ENCODE measurements around the gene CNTD1. TPM values are rescaled to one million over a fixed set of nuclear protein-coding genes. Genes with fewer than 3 reads are reported as not detected.

The CNTD1 gene
- polyA plus RNA-seq, 2 of the 4 experiments (the other 2 are of a cell fraction), result 0.06 to 0.10 TPM

DNA sequence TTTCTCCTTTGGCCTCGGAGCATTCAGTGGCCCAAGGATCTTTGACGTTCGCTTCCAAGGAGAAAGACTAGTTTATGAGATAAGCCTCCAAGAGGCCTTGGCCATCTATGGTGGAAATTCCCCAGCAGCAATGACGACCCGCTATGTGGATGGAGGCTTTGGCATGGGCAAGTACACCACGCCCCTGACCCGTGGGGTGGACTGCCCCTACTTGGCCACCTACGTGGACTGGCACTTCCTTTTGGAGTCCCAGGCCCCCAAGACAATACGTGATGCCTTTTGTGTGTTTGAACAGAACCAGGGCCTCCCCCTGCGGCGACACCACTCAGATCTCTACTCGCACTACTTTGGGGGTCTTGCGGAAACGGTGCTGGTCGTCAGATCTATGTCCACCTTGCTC is 53.7 kb downstream of the CNTD1 start:
- Histone ChIP-seq H3K27ac (no peak overlapping the region), H3K4me1 (no peaks in the 10 kb centered on the region), H3K4me3 (no peak overlapping the region), H3K4me2 (no peak overlapping the region), H3K9me3 (no peaks in the 10 kb centered on the region)
- ChIA-PET POLR2A (no interaction called here), CTCF (interaction anchor here (1.2 to 20.4 kb wide), 6 partner anchors 8 to 133 kb away, joined by 3 to 372 read pairs (median 12); partner anchors contain the start of gene AOC2)
- DNase-seq (ENCODE audit: low read depth in 1 of 2, low spot score in 1 of 2) (no peak), FAIRE-seq (no peak), ATAC-seq (no peak)
- no peak for TF ChIP-seq HEYL (CRISPR knock-in tag; IDR thresholded peaks at IDR 0.05)
- no peak for TF ChIP-seq ZC3H11A (IDR thresholded peaks at IDR 0.05)
- no peak for TF ChIP-seq POLR2AphosphoS2 (conservative IDR thresholded peaks at IDR 0.05; ENCODE audit: low read length)
- TF ChIP-seq EP300 (IDR thresholded peaks at IDR 0.05), result no peak
- no peak for TF ChIP-seq CBX2 (IDR thresholded peaks at IDR 0.05; ENCODE audit: borderline replicate concordance, low read depth)
- TF ChIP-seq GATA3 (IDR thresholded peaks at IDR 0.05; ENCODE audit: borderline replicate concordance), result no peak
- TF ChIP-seq, protein P1, sequence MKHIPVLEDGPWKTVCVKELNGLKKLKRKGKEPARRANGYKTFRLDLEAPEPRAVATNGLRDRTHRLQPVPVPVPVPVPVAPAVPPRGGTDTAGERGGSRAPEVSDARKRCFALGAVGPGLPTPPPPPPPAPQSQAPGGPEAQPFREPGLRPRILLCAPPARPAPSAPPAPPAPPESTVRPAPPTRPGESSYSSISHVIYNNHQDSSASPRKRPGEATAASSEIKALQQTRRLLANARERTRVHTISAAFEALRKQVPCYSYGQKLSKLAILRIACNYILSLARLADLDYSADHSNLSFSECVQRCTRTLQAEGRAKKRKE (CRISPR knock-in tag; IDR thresholded peaks at IDR 0.05; ENCODE audit: low read depth), result no peak
- no peak for TF ChIP-seq ZNF302 (CRISPR knock-in tag; IDR thresholded peaks at IDR 0.05)
- TF ChIP-seq HOXB5 (CRISPR knock-in tag; IDR thresholded peaks at IDR 0.05), result no peak
- TF ChIP-seq CEBPB (IDR thresholded peaks at IDR 0.05), result no peak
- no peak for TF ChIP-seq HOXA7 (CRISPR knock-in tag; IDR thresholded peaks at IDR 0.05)
- no peak for TF ChIP-seq HOXB13 (CRISPR knock-in tag; IDR thresholded peaks at IDR 0.05; ENCODE audit: low read depth)
- TF ChIP-seq TP53 (CRISPR knock-in tag; IDR thresholded peaks at IDR 0.05), result no peak
- TF ChIP-seq, protein P2, sequence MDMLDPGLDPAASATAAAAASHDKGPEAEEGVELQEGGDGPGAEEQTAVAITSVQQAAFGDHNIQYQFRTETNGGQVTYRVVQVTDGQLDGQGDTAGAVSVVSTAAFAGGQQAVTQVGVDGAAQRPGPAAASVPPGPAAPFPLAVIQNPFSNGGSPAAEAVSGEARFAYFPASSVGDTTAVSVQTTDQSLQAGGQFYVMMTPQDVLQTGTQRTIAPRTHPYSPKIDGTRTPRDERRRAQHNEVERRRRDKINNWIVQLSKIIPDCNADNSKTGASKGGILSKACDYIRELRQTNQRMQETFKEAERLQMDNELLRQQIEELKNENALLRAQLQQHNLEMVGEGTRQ (IDR thresholded peaks at IDR 0.05), result no peak
- WGBS (ENCODE audit: missing lambda C conversion rate), result 87% methylated on average over 15 of the region's 15 CpGs

DNA sequence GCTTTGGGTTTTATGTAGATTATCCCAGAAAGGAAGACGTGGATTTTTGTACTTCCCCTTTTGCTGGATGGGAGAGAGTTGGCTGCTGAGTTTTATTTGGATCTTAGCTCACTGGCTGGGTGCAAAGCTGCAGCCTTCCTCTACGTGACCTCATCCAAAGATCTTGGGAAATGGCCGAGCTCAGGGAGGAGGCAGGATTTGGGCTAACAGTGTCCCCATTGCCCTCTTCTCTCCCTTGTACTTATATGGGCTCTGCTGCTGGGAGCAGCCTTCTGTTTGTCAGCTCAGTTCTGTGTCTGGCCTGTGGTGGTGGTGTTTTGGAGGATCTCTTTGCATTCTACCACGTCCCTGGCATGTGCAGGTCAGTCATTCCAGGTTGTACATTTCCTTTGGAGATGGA is 54.3 kb downstream of the CNTD1 start:
- H3K27ac ChIP-seq, result no peak overlapping the region
- no peak overlapping the region for H3K4me2 ChIP-seq
- H3K9me3 ChIP-seq, result no peaks in the 10 kb centered on the region
- ATAC-seq, result no peak; a peak in 1 of 6 replicates
- FAIRE-seq, result no peak
- POLR2A ChIA-PET, result no interaction called here
- no peak overlapping the region for H3K4me3 ChIP-seq
- DNase-seq (ENCODE audit: low read depth in 1 of 2, low spot score in 1 of 2), result no peak
- 63% methylated on average over 4 of the region's 4 CpGs for WGBS (ENCODE audit: missing lambda C conversion rate)
- CTCF ChIA-PET, result interaction anchor here (1.2 to 20.4 kb wide), 6 partner anchors 9 to 133 kb away, joined by 3 to 372 read pairs (median 12); partner anchors contain the start of gene AOC2
- H3K4me1 ChIP-seq, result no peaks in the 10 kb centered on the region
- TF ChIP-seq, protein P2 (IDR thresholded peaks at IDR 0.05), result no peak
- TF ChIP-seq SREBF2 (IDR thresholded peaks at IDR 0.05), result no peak
- TF ChIP-seq JUNB (IDR thresholded peaks at IDR 0.05), result no peak
- no peak for TF ChIP-seq NR3C1 (IDR thresholded peaks at IDR 0.05)
- TF ChIP-seq, protein P3, sequence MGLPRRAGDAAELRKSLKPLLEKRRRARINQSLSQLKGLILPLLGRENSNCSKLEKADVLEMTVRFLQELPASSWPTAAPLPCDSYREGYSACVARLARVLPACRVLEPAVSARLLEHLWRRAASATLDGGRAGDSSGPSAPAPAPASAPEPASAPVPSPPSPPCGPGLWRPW (IDR thresholded peaks at IDR 0.05), result no peak
- TF ChIP-seq MAFK (IDR thresholded peaks at IDR 0.05; ENCODE audit: partially characterized antibody), result no peak
- no peak for TF ChIP-seq EHMT2 (IDR thresholded peaks at IDR 0.05; ENCODE audit: low read depth)
- no peak for TF ChIP-seq HOXA7 (CRISPR knock-in tag; IDR thresholded peaks at IDR 0.05)
- TF ChIP-seq, protein P4, sequence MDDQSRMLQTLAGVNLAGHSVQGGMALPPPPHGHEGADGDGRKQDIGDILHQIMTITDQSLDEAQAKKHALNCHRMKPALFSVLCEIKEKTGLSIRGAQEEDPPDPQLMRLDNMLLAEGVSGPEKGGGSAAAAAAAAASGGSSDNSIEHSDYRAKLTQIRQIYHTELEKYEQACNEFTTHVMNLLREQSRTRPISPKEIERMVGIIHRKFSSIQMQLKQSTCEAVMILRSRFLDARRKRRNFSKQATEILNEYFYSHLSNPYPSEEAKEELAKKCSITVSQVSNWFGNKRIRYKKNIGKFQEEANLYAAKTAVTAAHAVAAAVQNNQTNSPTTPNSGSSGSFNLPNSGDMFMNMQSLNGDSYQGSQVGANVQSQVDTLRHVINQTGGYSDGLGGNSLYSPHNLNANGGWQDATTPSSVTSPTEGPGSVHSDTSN (IDR thresholded peaks at IDR 0.05), result no peak
- TF ChIP-seq FOSL2 (IDR thresholded peaks at IDR 0.05), result no peak
- no peak for TF ChIP-seq FOSL2 (CRISPR knock-in tag; IDR thresholded peaks at IDR 0.05)
- TF ChIP-seq RCOR1 (IDR thresholded peaks at IDR 0.05; ENCODE audit: low read depth, low read length), result no peak
- TF ChIP-seq RFX5 (IDR thresholded peaks at IDR 0.05), result no peak
- TF ChIP-seq, protein P5, sequence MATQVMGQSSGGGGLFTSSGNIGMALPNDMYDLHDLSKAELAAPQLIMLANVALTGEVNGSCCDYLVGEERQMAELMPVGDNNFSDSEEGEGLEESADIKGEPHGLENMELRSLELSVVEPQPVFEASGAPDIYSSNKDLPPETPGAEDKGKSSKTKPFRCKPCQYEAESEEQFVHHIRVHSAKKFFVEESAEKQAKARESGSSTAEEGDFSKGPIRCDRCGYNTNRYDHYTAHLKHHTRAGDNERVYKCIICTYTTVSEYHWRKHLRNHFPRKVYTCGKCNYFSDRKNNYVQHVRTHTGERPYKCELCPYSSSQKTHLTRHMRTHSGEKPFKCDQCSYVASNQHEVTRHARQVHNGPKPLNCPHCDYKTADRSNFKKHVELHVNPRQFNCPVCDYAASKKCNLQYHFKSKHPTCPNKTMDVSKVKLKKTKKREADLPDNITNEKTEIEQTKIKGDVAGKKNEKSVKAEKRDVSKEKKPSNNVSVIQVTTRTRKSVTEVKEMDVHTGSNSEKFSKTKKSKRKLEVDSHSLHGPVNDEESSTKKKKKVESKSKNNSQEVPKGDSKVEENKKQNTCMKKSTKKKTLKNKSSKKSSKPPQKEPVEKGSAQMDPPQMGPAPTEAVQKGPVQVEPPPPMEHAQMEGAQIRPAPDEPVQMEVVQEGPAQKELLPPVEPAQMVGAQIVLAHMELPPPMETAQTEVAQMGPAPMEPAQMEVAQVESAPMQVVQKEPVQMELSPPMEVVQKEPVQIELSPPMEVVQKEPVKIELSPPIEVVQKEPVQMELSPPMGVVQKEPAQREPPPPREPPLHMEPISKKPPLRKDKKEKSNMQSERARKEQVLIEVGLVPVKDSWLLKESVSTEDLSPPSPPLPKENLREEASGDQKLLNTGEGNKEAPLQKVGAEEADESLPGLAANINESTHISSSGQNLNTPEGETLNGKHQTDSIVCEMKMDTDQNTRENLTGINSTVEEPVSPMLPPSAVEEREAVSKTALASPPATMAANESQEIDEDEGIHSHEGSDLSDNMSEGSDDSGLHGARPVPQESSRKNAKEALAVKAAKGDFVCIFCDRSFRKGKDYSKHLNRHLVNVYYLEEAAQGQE (IDR thresholded peaks at IDR 0.05), result no peak
- TF ChIP-seq ZC3H11A (IDR thresholded peaks at IDR 0.05), result no peak
- TF ChIP-seq POLR2A (IDR thresholded peaks at IDR 0.05; ENCODE audit: low read length), result no peak
- no peak for TF ChIP-seq CBX8 (IDR thresholded peaks at IDR 0.05)

All from A549 (cell line).